OCI-LY7 (cell line): Measurements from ENCODE around the gene SLC25A24. TPM values are rescaled to one million over a fixed set of nuclear protein-coding genes. Genes with fewer than 3 reads are reported as not detected.
"Not testable (repeated sequence)": the region's sequence is repeated elsewhere in the genome, so short reads cannot be mapped to it uniquely, and the experiment has no call there.

Experiments
- BruUV-seq: library from RNA; stranded (reverse); fragments of 400-500 nt; replicated peaks from 2 replicates; lab custom pipeline; 2021; lab: Mats Ljungman, UMichigan
- CTCF ChIA-PET: fragments of 300-600 bp; sonication (Branson Sonifier 250); formaldehyde crosslinking; loops from one replicate; lab custom pipeline; 2022; ENCODE audit warnings: antibody characterized with exemption; ENCODE audit not compliant: unreplicated experiment; lab: Charles Lee
- POLR2A ChIA-PET: fragments of 300-600 bp; sonication (Branson Sonifier 250); formaldehyde crosslinking; loops from one replicate; lab custom pipeline; 2022; ENCODE audit warnings: antibody characterized with exemption; lab: Charles Lee
- DNase-seq: peaks from one replicate; pipeline ENCODE4 v3.0.0-alpha.2; 2015; ENCODE audit warnings: low spot score
- H2AFZ ChIP-seq: fragments of 200-600 bp; sonication (generic), shearing (Covaris generic); 2 replicates; pipeline ENCODE4 v1.6.1; 2014; ENCODE audit warnings: mild to moderate bottlenecking, antibody characterized with exemption, low read length, moderate library complexity
- H3K27ac ChIP-seq: fragments of 200-600 bp; sonication (generic); 2 replicates; pipeline ENCODE4 v1.5.1; 2014; ENCODE audit warnings: mixed run types, low read depth, mild to moderate bottlenecking, moderate library complexity, low read length, inconsistent platforms; ENCODE audit not compliant: poor library complexity, severe bottlenecking
- H3K36me3 ChIP-seq: fragments of 200-600 bp; sonication (generic); 2 replicates; pipeline ENCODE4 v1.6.1; 2014; ENCODE audit warnings: mild to moderate bottlenecking, antibody characterized with exemption, low read length, moderate library complexity, mixed read lengths; ENCODE audit not compliant: insufficient read depth
- H3K4me1 ChIP-seq: fragments of 200-600 bp; sonication (generic); 2 replicates; pipeline ENCODE4 v1.5.1; 2014; ENCODE audit warnings: mild to moderate bottlenecking, low read length; ENCODE audit not compliant: insufficient read depth, poor library complexity, severe bottlenecking
- H3K4me2 ChIP-seq: fragments of 200-600 bp; sonication (generic); 2 replicates; pipeline ENCODE4 v1.6.1; 2014; ENCODE audit warnings: mild to moderate bottlenecking, low read length
- H3K4me3 ChIP-seq: fragments of 200-600 bp; sonication (generic); 2 replicates; pipeline ENCODE4 v1.5.1; 2014; ENCODE audit warnings: mild to moderate bottlenecking, low read depth, low read length; ENCODE audit not compliant: poor library complexity, severe bottlenecking
- H3K79me2 ChIP-seq: fragments of 200-600 bp; sonication (generic); 2 replicates; pipeline ENCODE4 v1.6.1; 2016; ENCODE audit warnings: low read depth, mild to moderate bottlenecking, low read length, moderate library complexity, mixed read lengths; ENCODE audit not compliant: insufficient read depth
- H3K9me2 ChIP-seq: fragments of 200-600 bp; sonication (generic); 2 replicates; pipeline ENCODE4 v1.6.1; 2016; ENCODE audit warnings: mild to moderate bottlenecking, low read length, mixed read lengths; ENCODE audit not compliant: insufficient read depth
- H3K9me3 ChIP-seq: fragments of 200-600 bp; sonication (generic); 2 replicates; pipeline ENCODE4 v1.6.1; 2014; ENCODE audit warnings: mild to moderate bottlenecking, mixed run types, low read length, mixed read lengths
- H4K20me1 ChIP-seq: fragments of 200-600 bp; sonication (generic); 2 replicates; pipeline ENCODE4 v1.6.1; 2014; ENCODE audit warnings: mild to moderate bottlenecking, antibody characterized with exemption, low read length, moderate library complexity, mixed read lengths; ENCODE audit not compliant: insufficient read depth
- CTCF ChIP-seq: fragments of 200-600 bp; sonication (generic); conservative IDR thresholded peaks from 2 replicates; pipeline ENCODE4 v1.5.1; 2014; ENCODE audit warnings: mild to moderate bottlenecking, antibody characterized with exemption, low read length, moderate library complexity, mixed read lengths
- EZH2phosphoT487 ChIP-seq: fragments of 200-600 bp; sonication (generic); IDR thresholded peaks from 2 replicates; pipeline ENCODE4 v1.6.1; 2018; ENCODE audit warnings: low read depth, borderline replicate concordance, mild to moderate bottlenecking, mixed run types, antibody characterized with exemption, low read length, moderate library complexity, mixed read lengths
- intact Hi-C: fragments of 100-400 bp; cut with micrococcal nuclease; formaldehyde crosslinking; loops from one replicate; pipeline ENCODE4 v1.10.0; 2022; ENCODE audit not compliant: unreplicated experiment
- total RNA-seq, 2 experiments: library from RNA; depleted of rRNA in 1 of 2; stranded (reverse); fragments of >200 nt in 1 of 2; shearing (Covaris generic) in 1 of 2; gene quantifications; 2 replicates each; pipeline ENCODE4 v1.2.3, GENCODE V29; 2014 to 2022

SLC25A24 gene
- total RNA-seq, 2 experiments from 2014 or later = not detected

GRCh38 chr1:108209456-108210108 lies 9.4 kb upstream of the SLC25A24 start:
- DNase-seq = no peak
- Histone ChIP-seq H3K79me2 (no peaks in the 10 kb centered on the region), H3K4me2 (no peak overlapping the region), H2AFZ (no peak overlapping the region), H4K20me1 (no peaks in the 10 kb centered on the region), H3K36me3 (no peaks in the 10 kb centered on the region), H3K9me3 (no peaks in the 10 kb centered on the region), H3K4me1 (no peaks in the 10 kb centered on the region), H3K9me2 (no peaks in the 10 kb centered on the region), H3K4me3 (no peak overlapping the region), H3K27ac (no peak overlapping the region)
- POLR2A ChIA-PET = no interaction called here
- intact Hi-C loops = loop anchor here (10.0 kb wide), 1 partner anchor 435 kb away; no protein-coding TSS in a partner anchor
- TF ChIP-seq CTCF (no peak), EZH2phosphoT487 (no peak)
- BruUV-seq = no TSS peak
- CTCF ChIA-PET = no interaction called here

- no TSS peak for BruUV-seq
- H3K4me2 ChIP-seq = no peak overlapping the region
- no peaks in the 10 kb centered on the region for H3K9me2 ChIP-seq
- H3K4me1 ChIP-seq = no peaks in the 10 kb centered on the region
- ChIA-PET POLR2A (no interaction called here), CTCF (no interaction called here)
- no peak for TF ChIP-seq EZH2phosphoT487
- no peak for TF ChIP-seq CTCF
- no peak overlapping the region for H3K27ac ChIP-seq
- DNase-seq = no peak
- no peaks in the 10 kb centered on the region for H3K79me2 ChIP-seq
- H3K9me3 ChIP-seq = no peaks in the 10 kb centered on the region
- no peaks in the 10 kb centered on the region for H4K20me1 ChIP-seq
- H2AFZ ChIP-seq = no peak overlapping the region
- H3K36me3 ChIP-seq = no peaks in the 10 kb centered on the region
- no peak overlapping the region for H3K4me3 ChIP-seq
- intact Hi-C loops = loop anchor here (10.0 kb wide), 1 partner anchor 436 kb away; no protein-coding TSS in a partner anchor
Observed at GRCh38 chr1:108208724-108209446, 8.7 kb upstream of the SLC25A24 start.

GRCh38 chr1:108203582-108203981 lies 3.4 kb upstream of the SLC25A24 start:
- H3K79me2 ChIP-seq, DNase-seq, CTCF ChIA-PET, H2AFZ ChIP-seq, H3K4me3 ChIP-seq, H3K4me2 ChIP-seq, H3K9me2 ChIP-seq, H3K9me3 ChIP-seq, H3K27ac ChIP-seq, POLR2A ChIA-PET, H3K36me3 ChIP-seq, H4K20me1 ChIP-seq, BruUV-seq, H3K4me1 ChIP-seq: not testable (repeated sequence)
- intact Hi-C loops = loop anchor here (10.0 kb wide), 1 partner anchor 441 kb away; no protein-coding TSS in a partner anchor
